ENCODE data around the gene TRIM52.
"Not testable (repeated sequence)": the region's sequence is repeated elsewhere in the genome, so short reads cannot be mapped to it uniquely, and the experiment has no call there.

Gene TRIM52

DNA sequence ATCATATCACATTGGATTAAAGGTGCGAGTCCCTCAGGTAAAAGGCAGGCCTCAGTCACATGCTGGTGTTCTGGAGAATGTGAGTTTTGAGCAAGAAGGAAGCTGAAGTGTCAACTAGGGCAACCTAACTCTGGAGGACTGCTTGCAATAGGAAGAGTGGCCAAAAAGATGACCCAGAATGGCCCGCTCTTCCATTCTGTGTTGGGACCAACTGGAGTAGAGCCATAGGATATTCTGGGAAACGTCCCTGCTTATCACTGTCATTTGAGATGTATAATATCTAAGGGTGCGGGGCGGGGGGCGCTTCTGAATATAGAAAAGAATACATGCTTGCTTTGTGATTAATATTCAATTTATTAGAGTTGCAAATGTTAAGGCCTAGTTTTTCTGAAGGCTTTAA, 48.9 kb downstream of the TRIM52 start:
- DNase-seq, result no peak

DNA sequence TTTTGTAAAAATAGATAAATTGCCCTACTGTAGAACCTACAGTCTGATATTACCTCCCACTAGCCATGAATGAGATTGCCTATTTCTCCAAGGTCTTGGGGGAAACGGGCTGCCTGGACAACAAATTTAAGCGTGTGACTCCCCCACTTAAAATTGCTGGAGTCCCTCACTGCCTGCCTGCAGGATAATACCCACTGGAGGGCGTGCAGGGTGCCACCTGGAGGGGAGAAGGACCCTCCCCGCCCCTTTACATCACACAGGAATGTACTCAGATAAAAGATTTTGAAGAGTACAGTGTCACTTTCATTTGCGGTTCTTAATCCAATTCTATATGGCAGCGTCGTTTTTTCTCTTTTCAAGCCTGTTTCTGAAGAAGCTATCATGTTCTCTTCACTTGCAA, 49.7 kb downstream of the TRIM52 start:
- no peak for DNase-seq

- not testable (repeated sequence) for DNase-seq
These were observed 50.2 kb downstream of the TRIM52 start for GRCh38 chr5:181210698-181211097.

DNA sequence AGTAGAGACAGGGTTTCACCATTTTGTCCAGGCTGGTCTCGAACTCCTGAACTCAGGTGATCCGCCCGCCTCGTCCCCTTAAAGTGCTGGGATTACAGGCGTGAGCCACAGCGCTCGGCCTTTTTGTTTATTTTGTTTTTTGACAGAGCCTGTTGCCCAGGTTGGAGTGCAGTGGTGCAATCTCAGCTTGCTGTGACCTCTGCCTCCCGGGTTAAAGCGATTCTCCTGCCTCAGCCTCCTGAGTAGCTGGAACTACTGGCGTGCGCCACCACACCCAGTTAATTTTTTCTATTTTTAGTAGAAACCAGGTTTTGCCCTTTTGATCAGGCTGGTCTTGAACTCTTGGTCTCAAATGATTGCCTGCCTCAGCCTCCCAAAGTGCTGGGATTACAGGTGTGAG, 50.8 kb downstream of the TRIM52 start:
- not testable (repeated sequence) for DNase-seq

DNA sequence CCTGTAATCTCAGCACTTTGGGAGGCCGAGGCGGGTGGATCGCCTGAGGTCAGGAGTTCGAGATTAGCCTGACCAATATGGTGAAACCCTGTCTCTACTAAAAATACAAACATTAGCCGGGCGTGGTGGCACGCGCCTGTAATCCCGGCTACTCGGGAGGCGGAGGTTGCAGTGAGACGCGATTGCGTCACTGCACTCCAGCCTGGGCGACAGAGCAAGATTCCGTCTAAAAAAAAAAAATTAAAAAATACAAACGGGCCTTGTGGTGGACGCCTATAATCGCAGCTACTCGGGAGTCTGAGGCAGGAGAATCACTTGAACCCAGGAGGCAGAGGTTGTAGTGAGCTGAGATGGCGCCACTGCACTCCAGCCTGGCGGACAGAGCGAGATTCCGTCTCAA, 51.9 kb downstream of the TRIM52 start:
- DNase-seq, result not testable (repeated sequence)

- DNase-seq, result no peak
These were observed 53.0 kb downstream of the TRIM52 start for GRCh38 chr5:181207960-181208253.

DNA sequence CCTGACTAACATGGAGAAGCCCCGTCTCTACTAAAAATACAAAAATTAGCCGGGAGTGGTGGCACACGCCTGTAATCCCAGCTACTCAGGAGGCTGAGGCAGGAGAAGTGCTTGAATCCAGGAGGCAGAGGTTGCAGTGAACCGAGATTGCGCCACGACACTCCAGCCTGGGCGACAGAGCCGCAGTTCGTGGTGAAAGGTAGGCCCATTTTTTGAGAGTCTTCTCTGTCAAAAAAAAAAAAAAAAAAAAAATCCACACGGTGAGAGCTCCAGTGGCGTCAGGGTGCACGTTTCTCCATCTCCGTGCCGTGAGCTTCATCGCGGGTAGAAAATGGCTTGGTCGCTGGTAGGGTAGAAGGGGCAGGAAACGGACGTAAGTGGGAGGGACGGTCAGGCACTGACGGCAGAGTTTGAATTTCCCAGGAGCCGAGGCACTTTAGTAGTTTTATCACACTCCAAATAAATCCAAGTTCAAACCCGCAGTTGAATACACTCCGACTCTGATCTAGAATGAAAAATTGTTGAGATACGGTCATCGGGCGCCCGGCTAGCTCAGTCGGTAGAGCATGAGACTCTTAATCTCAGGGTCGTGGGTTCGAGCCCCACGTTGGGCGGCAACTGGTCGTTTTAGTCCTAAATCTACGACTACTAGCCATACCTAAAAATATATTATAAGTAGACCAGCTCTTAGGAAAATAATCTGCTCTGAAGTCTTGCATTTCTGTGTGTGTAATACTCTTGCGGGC, 53.6 kb downstream of the TRIM52 start:
- DNase-seq, result no peak

GRCh38 chr5:181205761-181206649, 54.9 kb downstream of the TRIM52 start:
- no peak for DNase-seq

Measured in COR-L47 (cell line).